Activated effector memory CD4-positive, alpha-beta T cell treated with anti-CD3 and anti-CD28 coated beads, Interleukin-2, amount 50 U/mL, for 16 hours (primary cell): ENCODE measurements around the gene KRTAP10-8.
"Not testable (repeated sequence)": the region's sequence is repeated elsewhere in the genome, so short reads cannot be mapped to it uniquely, and the experiment has no call there.

Source experiments
- DNase-seq: peaks from one replicate; pipeline ENCODE4 v3.0.0-alpha.2; 2020

The KRTAP10-8 gene

DNA sequence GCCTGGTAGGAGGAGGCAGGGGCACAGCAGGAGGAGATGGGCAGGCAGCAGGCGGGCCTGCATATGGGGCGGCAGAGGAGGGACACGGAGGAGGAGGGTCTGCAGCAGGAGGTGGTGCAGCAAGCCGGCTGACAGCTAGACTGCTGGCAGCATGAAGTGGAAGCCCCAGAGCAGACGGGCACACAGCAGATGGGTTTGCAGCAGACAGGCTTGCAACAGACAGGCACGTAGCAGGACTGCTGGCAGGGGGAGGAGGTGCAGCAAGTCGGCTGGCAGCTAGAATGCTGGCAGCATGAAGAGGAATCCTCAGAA lies 32.1 kb upstream of the KRTAP10-8 start:
- DNase-seq = no peak

- not testable (repeated sequence) for DNase-seq
These were observed 31.6 kb upstream of the KRTAP10-8 start, which contains the start of gene KRTAP10-5 for GRCh38 chr21:44580231-44580821. Gene KRTAP10-5, minus strand, starts transcription at chr21:44580604. Its CDS starts 26 bp downstream, at chr21:44580578.

DNA sequence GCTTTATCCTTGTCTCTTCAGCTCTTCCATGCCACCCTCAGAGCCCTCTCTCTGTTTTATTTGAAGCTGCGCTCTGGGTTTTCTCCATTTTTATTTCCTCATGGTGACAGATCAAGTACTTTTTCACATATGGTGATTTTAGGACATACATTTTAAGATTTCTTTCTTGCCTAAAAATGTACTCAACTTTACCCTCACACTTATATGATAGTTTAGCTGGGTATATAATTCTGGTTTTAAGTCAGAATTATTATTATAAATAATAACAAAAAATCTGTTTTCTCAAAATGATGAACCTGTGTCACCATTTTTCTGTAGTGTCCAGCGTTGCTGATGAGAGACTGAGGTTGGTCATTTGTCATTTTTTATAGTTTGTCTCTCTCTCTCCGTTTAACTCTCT lies 30.7 kb upstream of the KRTAP10-8 start:
- DNase-seq = no peak

DNA sequence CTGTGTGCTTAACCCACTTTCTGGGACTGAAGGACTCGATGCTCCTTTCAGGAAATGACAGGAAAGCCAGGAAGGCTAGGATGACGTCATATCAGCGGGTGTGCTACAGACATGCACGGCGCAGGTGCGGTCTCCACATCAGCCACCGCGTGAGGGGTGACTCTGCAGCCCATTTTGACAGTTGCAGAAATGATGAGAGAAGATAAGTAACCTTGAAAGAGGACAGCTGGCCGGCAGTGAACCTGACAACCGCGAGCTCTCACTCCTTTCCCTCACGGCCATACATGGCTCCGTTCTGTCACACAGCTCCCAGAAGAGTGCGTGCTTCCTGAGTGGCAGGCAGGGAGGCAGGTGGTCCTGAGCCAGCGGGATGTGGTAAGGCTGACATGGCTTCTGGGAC lies 29.8 kb upstream of the KRTAP10-8 start:
- peak; percentile 47 for DNase-seq

GRCh38 chr21:44583089-44583799 lies 28.6 kb upstream of the KRTAP10-8 start:
- no peak for DNase-seq

DNA sequence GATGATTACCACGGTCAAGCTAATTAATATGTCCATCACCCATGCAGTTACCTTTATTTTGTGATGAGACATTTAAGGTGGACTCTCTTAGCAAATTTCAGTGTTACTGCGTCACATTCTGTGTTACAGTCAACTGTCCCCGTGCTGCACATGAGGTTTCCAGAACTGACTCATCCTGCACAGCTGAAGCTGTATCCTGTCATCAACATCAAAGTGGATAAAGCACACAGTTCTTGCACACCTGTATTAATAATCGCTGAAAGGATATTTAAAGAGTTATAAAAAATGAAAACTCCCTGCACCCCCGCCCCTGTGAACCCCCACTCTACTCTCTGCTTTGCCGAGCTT lies 28.1 kb upstream of the KRTAP10-8 start:
- no peak for DNase-seq

- no peak for DNase-seq
These were observed 26.0 kb upstream of the KRTAP10-8 start for GRCh38 chr21:44585892-44586291.

GRCh38 chr21:44589094-44589493 lies 22.8 kb upstream of the KRTAP10-8 start:
- no peak for DNase-seq

- DNase-seq = peak; percentile 58
These were observed 22.1 kb upstream of the KRTAP10-8 start for GRCh38 chr21:44589586-44590305.

DNA sequence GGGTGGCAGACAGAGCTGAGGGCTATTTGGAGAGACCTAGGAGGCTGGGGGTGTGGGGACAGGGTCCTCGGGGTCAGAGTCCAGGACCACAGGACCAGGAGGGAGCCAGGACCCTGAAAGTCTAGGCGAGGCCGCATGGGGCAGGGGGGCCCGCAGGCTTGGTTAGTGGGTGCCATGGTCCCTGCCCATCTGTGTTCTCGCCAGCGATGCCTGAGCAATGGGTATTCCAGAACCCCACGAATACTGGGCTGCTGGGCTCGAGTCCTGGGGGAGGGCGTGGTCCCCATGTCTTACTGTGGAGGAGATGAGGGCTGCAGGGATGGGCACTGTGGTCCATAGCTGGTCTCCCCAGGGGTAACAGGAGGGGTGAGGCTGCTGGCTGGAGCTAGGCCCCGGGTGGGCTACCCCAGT lies 21.6 kb upstream of the KRTAP10-8 start:
- DNase-seq = peak; percentile 55

DNA sequence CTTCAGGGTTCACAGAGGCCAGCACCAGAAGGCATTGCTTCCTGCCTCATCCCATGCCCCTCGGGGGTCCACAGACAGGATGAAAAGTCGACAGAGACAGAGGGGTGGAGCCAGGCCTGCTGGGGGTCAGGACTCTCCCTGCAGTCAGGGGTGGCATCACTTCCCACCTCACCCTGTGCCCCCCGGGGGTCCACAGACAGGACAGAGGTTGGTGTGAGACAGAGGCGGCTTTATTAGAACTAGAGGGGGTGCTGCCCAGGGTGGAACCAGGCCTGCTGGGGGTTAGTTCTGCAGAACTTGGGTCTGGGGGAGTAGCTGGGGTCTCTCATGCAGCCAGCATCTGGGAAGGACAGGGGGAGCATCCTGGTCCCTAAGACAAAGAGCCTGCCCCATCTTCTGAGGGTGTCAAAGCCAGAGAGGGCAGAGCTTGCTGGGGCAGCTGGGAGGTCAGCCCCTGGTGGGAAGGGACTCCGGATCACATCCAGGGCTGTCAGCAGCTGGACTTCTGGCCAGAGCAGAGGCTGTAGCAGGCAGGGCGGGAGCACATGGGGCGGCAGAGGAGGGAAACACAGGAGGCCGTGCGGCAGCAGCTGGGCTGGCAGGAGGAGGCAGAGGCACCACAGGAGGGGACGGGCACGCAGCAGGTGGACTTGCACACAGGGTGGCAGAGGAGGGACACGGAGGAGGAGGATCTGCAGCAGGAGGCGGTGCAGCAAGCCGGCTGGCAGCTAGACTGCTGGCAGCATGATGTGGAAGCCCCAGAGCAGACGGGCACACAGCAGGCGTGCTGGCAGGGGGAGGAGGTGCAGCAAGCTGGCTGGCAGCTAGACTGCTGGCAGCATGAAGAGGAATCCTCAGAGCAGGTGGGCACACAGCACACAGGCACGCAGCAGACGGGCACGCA lies 20.7 kb upstream of the KRTAP10-8 start:
- DNase-seq = not testable (repeated sequence)

DNA sequence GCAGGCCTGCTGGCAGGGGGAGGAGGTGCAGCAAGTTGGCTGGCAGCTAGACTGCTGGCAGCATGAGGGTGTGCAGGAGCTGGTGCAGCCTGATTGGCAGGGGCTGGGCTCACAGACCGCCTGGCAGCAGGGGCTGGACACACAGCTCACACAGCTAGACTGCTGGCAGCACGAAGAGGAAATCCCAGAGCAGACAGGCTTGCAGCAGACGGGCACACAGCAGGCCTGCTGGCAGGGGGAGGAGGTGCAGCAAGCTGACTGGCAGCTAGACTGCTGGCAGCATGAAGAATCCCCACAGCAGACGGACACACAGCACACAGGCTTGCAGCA lies 20.1 kb upstream of the KRTAP10-8 start:
- not testable (repeated sequence) for DNase-seq

DNA sequence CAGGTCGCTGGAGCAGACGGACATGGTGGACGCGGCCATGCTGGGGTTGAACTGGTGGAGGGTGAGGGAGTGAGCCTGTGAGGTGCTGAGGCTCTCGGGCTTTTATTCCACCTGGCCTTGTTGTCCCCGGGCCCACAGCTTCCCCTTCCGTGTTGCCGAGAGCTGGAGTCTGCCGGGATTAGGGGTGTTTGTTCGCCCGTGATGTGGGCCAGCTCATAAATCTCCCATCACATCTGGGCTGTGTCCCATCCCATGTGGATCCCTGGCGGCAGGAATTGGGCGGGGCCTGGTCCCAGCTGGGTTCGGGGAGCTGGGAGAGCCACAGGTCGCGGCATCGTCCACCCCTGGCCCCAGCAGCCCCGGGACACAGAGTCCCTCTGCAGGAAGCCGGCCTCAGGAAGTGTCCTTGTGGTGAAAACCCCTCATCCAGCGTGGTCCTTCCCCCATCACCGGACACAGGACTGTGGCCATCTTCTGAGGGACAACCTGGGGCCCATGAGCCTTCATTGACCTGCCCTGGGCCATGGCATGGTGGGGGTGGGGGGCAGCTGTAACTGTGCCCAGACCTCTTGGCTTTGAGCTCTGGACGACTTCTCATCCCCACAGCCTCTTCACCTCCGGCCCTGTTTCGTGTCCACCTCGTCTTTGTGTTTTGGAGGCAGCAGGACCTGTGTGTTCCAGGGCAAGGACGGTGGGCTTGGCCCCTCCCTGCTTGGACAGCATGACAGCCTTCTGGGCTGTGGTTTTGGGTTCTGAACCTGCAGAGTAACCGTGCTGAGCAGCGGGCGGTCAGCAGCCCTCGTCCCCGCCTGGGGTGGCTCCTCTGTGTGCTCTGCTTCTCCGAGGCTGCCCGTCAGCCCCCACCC lies 19.2 kb upstream of the KRTAP10-8 start, which contains the start of gene KRTAP10-6:
Gene KRTAP10-6 (minus strand): TSS at position 60 of the 866 bp plus-strand sequence. CDS start 21 bp downstream, at position 39.
- no peak for DNase-seq

- DNase-seq = peak; percentile 56
These were observed 18.1 kb upstream of the KRTAP10-8 start for GRCh38 chr21:44593598-44594405.

DNA sequence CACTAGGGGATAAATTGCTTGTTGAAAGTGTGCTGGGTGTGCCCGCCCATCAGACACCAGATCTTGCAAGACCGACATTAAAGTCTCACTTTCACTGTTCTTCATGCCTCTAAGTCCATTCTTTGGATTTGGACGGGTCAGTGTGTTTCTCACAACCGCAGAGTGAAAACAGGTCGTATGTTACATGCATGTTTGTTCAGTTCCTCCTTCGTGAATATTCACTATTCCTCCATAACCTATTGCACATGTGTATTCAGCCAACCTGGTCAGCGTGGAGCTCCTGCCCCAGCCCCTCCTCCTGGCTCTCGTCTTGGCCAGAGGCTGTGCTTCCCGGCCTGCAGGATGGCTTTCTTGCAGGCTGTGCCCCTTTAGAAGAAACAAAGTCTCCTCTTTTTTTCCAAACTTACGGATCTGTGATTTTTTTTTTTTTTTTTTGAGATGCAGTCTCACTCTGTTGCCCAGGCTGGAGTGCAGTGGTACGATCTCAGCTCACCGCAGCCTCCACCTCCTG lies 17.4 kb upstream of the KRTAP10-8 start:
- no peak for DNase-seq

DNA sequence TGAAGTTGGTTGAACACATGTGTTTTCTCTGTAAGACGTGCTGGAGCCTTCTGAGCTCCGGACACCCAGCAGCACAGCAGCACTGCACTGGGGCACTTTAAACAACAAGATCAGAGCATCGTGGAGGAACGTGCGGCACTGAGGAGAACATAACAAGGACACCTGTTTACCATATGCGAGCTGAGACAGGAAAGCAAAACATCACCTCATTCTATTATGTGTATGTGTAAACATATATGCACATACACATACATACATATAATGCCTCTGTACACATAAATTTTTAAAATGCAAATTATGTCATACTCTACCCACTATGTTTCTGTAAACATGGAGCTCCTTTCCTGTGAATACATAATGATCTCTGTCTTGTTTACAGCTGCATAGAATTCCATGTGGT lies 16.4 kb upstream of the KRTAP10-8 start:
- DNase-seq = no peak

DNA sequence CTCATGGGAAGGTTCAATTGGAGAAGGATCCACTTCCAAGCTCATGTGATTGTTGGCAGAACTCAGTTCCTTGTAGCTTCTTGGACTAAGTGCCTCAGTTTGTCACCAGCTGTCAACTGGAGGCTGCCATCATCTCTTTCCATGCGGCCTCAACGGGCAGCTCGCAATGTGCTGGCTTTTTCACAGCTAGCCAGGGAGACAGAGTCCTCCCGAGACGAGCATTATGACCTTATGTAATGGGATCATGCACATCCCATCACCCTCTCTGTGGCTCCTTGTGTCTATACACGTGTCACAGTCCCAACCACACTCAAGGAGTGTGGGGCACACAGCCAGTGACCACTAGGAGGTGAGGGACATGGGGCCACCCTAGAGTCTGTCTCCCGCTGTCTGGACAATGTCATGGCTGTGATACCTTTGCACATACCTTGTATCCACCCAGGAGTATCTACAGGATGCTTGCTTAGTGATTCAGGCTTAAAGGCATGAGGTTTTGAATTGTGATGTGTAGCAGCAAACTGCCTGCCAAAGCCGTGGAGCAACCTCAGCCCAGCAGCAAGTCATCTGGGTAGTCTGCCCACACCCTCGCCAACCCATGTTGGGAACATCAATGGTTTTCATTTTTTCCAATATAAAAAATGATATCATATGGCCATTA lies 15.7 kb upstream of the KRTAP10-8 start:
- no peak for DNase-seq

- DNase-seq = no peak
These were observed 13.8 kb upstream of the KRTAP10-8 start for GRCh38 chr21:44598061-44598460.

DNA sequence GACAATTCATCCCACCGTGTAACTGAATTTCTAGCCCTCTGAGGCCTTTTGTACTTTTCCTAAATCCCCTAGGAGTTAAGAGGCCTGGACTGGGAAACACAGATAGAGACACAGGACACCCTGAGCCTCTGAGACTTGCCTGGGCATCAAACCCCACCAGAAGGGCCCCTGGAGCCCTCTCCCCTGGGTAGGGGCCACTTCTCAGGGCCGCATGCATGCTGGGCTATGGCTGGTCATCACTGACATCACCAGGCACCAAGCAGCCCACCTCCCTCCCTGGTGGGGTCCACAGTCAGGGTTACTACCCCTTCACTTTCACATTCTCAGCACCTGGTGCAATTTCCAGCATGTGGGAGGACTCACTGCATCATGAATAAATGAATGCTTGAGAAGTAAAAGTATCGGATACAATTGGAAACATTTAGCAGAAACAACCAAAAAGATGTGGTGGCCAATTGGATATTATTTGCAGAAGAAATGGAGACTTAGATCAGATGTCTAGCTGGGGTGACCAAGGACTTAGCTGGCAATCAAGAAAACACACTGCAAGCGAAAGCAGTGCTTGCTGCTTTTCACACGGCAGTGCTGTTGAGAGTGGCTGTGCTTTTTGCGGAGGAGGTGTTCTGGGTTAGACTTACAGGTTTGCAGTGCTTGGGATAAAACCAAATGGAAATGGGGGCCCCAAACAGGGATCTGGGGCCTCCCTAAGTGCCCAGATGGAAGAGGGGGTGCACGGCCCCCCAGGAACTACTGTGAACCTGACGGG lies 12.4 kb upstream of the KRTAP10-8 start:
- no peak for DNase-seq
